Neuronal stem cell (in vitro differentiated cells): ENCODE data around the gene ARL2.

Experiments used
- DNase-seq: peaks from one replicate; pipeline ENCODE4 v3.0.0-alpha.2; 2013; ENCODE audit warnings: low spot score
- H2AFZ ChIP-seq: one replicate; pipeline ENCODE4 v1.6.1; 2013; ENCODE audit warnings: mild to moderate bottlenecking, low read length, inconsistent platforms
- H2AK5ac ChIP-seq: 2 replicates; pipeline ENCODE4 v1.6.1; 2013; ENCODE audit warnings: low read depth, mild to moderate bottlenecking, inconsistent platforms, low read length, moderate library complexity, mixed read lengths
- H2BK120ac ChIP-seq: 2 replicates; pipeline ENCODE4 v1.6.1; 2013; ENCODE audit warnings: low read depth, mild to moderate bottlenecking, inconsistent platforms, low read length, moderate library complexity, mixed read lengths
- H2BK12ac ChIP-seq: one replicate; pipeline ENCODE4 v1.6.1; 2013; ENCODE audit warnings: low read length, inconsistent platforms
- H2BK15ac ChIP-seq: 2 replicates; pipeline ENCODE4 v1.6.1; 2013; ENCODE audit warnings: mild to moderate bottlenecking, low read length, inconsistent platforms, mixed read lengths
- H2BK5ac ChIP-seq: one replicate; pipeline ENCODE4 v1.6.1; 2013; ENCODE audit warnings: inconsistent platforms, mild to moderate bottlenecking, low read length, moderate library complexity
- H3K14ac ChIP-seq: one replicate; pipeline ENCODE4 v1.6.1; 2013; ENCODE audit warnings: low read length, inconsistent platforms
- H3K18ac ChIP-seq: 2 replicates; pipeline ENCODE4 v1.6.1; 2013; ENCODE audit warnings: low read length, inconsistent platforms
- H3K23ac ChIP-seq: 2 replicates; pipeline ENCODE4 v1.6.1; 2013; ENCODE audit warnings: low read depth, mild to moderate bottlenecking, mixed read lengths, low read length, inconsistent platforms; ENCODE audit not compliant: poor library complexity
- H3K27ac ChIP-seq: replicated peaks from 3 replicates; pipeline ENCODE4 v1.5.1; 2013; ENCODE audit warnings: low read length, inconsistent platforms
- H3K27me3 ChIP-seq, 3 experiments: 2 replicates each; pipeline ENCODE4 v1.6.1; 2013; ENCODE audit warnings: low read length in 3 of 3, mild to moderate bottlenecking in 2 of 3, inconsistent platforms in 1 of 3, low read depth in 1 of 3, mixed read lengths in 1 of 3, moderate library complexity in 1 of 3; ENCODE audit not compliant: control insufficient read depth in 3 of 3, insufficient read depth in 3 of 3
- H3K36me3 ChIP-seq, 2 donors: replicated peaks in 1 of 2; 2 replicates each; pipeline ENCODE4 v1.6.1; 2013; ENCODE audit warnings: low read length in 2 of 2; ENCODE audit not compliant: control insufficient read depth in 2 of 2, insufficient read depth in 2 of 2
- H3K4ac ChIP-seq: 2 replicates; pipeline ENCODE4 v1.6.1; 2013; ENCODE audit warnings: inconsistent platforms, mild to moderate bottlenecking, low read length, moderate library complexity
- H3K4me1 ChIP-seq, 2 donors: 1 replicate in 1 of 2; 2 replicates in 1 of 2; pipeline ENCODE4 v1.6.1; 2013; ENCODE audit warnings: low read length in 2 of 2, low read depth in 1 of 2; ENCODE audit not compliant: control insufficient read depth in 2 of 2, insufficient read depth in 1 of 2
- H3K4me2 ChIP-seq: one replicate; pipeline ENCODE4 v1.6.1; 2013; ENCODE audit warnings: mild to moderate bottlenecking, low read length, inconsistent platforms; ENCODE audit not compliant: insufficient read depth, poor library complexity, severe bottlenecking
- H3K4me3 ChIP-seq, 2 donors: 2 replicates each; pipeline ENCODE4 v1.5.1; 2013; ENCODE audit warnings: low read length in 2 of 2, mild to moderate bottlenecking in 2 of 2, inconsistent platforms in 1 of 2, moderate library complexity in 1 of 2
- H3K79me1 ChIP-seq: one replicate; pipeline ENCODE4 v1.6.1; 2013; ENCODE audit warnings: low read depth, mild to moderate bottlenecking, inconsistent platforms, low read length, moderate library complexity
- H3K9ac ChIP-seq: one replicate; pipeline ENCODE4 v1.6.1; 2013; ENCODE audit warnings: mild to moderate bottlenecking, low read depth, low read length, inconsistent platforms; ENCODE audit not compliant: poor library complexity
- H3K9me3 ChIP-seq, 2 donors: replicated peaks in 1 of 2; 2 replicates each; pipeline versions ENCODE3 to v1.6.1; 2013; ENCODE audit warnings: low read length in 2 of 2, mild to moderate bottlenecking in 2 of 2, inconsistent platforms in 1 of 2, low read depth in 1 of 2, mixed read lengths in 1 of 2, moderate library complexity in 1 of 2; ENCODE audit not compliant: control insufficient read depth in 2 of 2, insufficient read depth in 1 of 2
- H4K8ac ChIP-seq: one replicate; pipeline ENCODE4 v1.6.1; 2013; ENCODE audit warnings: low read depth, mild to moderate bottlenecking, inconsistent platforms, low read length, moderate library complexity
- H4K91ac ChIP-seq: one replicate; pipeline ENCODE4 v1.6.1; 2013; ENCODE audit warnings: low read length, low read depth, mild to moderate bottlenecking, inconsistent platforms; ENCODE audit not compliant: poor library complexity
- WGBS, 2 donors: extraction: QIAGEN DNeasy Blood & Tissue Kit; methylation state at CpG; one replicate each; pipeline ENCODE4 v1.1.7; 2013; ENCODE audit warnings: missing lambda C conversion rate in 2 of 2, mixed read lengths in 1 of 2; ENCODE audit not compliant: insufficient read length in 2 of 2, insufficient replicate concordance in 1 of 2; ENCODE audit errors: extremely low coverage in 2 of 2; 5-methylcytosine and 5-hydroxymethylcytosine counted together

Gene ARL2

GRCh38 chr11:64987998-64988854 lies 25.7 kb upstream of the ARL2 start:
- no peak overlapping the region for H2BK12ac ChIP-seq
- no peak overlapping the region for H2BK120ac ChIP-seq
- H3K4me3 ChIP-seq, result no peak overlapping the region
- H3K27me3 ChIP-seq, result no peaks in the 10 kb centered on the region
- H2AFZ ChIP-seq, result peak overlapping the region; percentile 18
- no peak overlapping the region for H3K14ac ChIP-seq
- H3K27ac ChIP-seq, result no peak overlapping the region
- H3K79me1 ChIP-seq, result no peaks in the 10 kb centered on the region
- H3K23ac ChIP-seq, result no peak overlapping the region
- no peak overlapping the region for H4K91ac ChIP-seq
- no peak overlapping the region for H2AK5ac ChIP-seq
- no CpG with 5 or more reads among the region's 6 CpGs for WGBS, 2 donors
- peak overlapping the region; percentile 42 for H2BK5ac ChIP-seq
- H3K4me2 ChIP-seq, result no peak overlapping the region
- no peaks in the 10 kb centered on the region for H3K9me3 ChIP-seq
- no peak overlapping the region for H3K4ac ChIP-seq
- H3K9ac ChIP-seq, result no peak overlapping the region
- DNase-seq, result no peak
- no peak overlapping the region for H2BK15ac ChIP-seq
- no peaks in the 10 kb centered on the region for H3K36me3 ChIP-seq
- H3K4me1 ChIP-seq, result peaks cover 0 to 6% of the 10 kb centered on the region in 2 donors
- H3K18ac ChIP-seq, result no peak overlapping the region
- no peak overlapping the region for H4K8ac ChIP-seq

GRCh38 chr11:64989416-64989815 lies 24.5 kb upstream of the ARL2 start:
- Histone ChIP-seq H3K36me3 (no peaks in the 10 kb centered on the region), H3K23ac (peak overlapping the region; percentile 27), H3K14ac (no peak overlapping the region), H3K27me3 (peaks cover 0 to 3% (median 0%) of the 10 kb centered on the region in 3 experiments), H3K18ac (peak overlapping the region; percentile 89), H3K27ac (no peak overlapping the region), H3K4me2 (no peak overlapping the region), H2BK12ac (no peak overlapping the region), H3K4ac (no peak overlapping the region), H4K91ac (no peak overlapping the region), H2AFZ (peak overlapping the region; percentile 57), H3K4me1 (peaks cover 0 to 6% of the 10 kb centered on the region in 2 donors), H2BK5ac (peak overlapping the region; percentile 42), H3K4me3 (no peak overlapping the region), H2AK5ac (peak overlapping the region; percentile 33), H2BK15ac (no peak overlapping the region), H3K9ac (no peak overlapping the region), H3K9me3 (no peaks in the 10 kb centered on the region), H3K79me1 (no peaks in the 10 kb centered on the region), H2BK120ac (no peak overlapping the region), H4K8ac (no peak overlapping the region)
- no peak for DNase-seq
- no CpG with 5 or more reads among the region's 13 CpGs for WGBS, 2 donors

DNA sequence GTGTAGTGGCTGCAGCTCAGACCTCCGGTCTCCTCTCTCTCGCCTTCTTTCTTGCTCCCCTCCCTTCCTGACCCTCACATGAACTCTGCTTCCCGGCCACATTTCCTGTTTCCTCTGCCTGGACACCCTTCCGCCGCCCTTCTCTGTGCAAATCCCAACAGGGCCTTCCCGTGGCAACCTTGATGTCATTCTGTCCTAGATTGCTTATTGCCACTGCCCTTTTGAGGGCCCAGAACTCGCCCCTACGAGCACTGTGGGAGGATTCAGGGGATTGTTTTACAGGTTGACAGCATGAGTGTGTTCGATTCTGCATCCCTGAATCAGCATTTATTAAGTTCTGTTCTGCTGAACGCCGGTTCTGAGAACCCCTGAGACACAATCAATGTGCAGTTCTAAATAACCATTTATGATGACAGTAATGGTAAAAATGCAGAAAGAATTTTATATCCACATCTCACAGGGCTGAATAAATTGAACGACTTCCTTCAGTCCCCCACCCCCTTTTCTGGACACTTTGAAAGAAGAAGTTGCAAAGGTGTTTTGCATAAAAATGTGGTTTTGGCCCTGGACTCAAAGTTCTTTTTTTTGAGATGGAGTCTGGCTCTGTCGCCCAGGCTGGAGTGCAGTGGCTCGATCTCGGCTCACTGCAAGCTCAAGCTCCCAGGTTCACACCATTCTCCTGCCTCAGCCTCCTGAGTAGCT lies 23.6 kb upstream of the ARL2 start:
- no peak overlapping the region for H3K4me3 ChIP-seq
- H3K23ac ChIP-seq, result no peak overlapping the region
- no peak overlapping the region for H2AK5ac ChIP-seq
- H2BK12ac ChIP-seq, result no peak overlapping the region
- no peak overlapping the region for H3K27ac ChIP-seq
- H2BK5ac ChIP-seq, result no peak overlapping the region
- no peak overlapping the region for H3K14ac ChIP-seq
- H2AFZ ChIP-seq, result peak overlapping the region; percentile 57
- peak overlapping the region; percentile 27 for H4K91ac ChIP-seq
- no peaks in the 10 kb centered on the region for H3K79me1 ChIP-seq
- peaks cover 0 to 6% of the 10 kb centered on the region in 2 donors for H3K4me1 ChIP-seq
- H2BK15ac ChIP-seq, result no peak overlapping the region
- H3K4ac ChIP-seq, result no peak overlapping the region
- H3K9ac ChIP-seq, result no peak overlapping the region
- DNase-seq, result no peak
- no peak overlapping the region for H3K18ac ChIP-seq
- H2BK120ac ChIP-seq, result no peak overlapping the region
- H4K8ac ChIP-seq, result no peak overlapping the region
- no peaks in the 10 kb centered on the region for H3K9me3 ChIP-seq
- WGBS, 2 donors, result no CpG with 5 or more reads among the region's 15 CpGs
- no peaks in the 10 kb centered on the region for H3K36me3 ChIP-seq
- H3K4me2 ChIP-seq, result no peak overlapping the region
- H3K27me3 ChIP-seq, result peaks cover 0 to 4% (median 0%) of the 10 kb centered on the region in 3 experiments

GRCh38 chr11:64994318-64994717 lies 19.6 kb upstream of the ARL2 start:
- no CpG with 5 or more reads among the region's 7 CpGs for WGBS, 2 donors
- no peak overlapping the region for H4K8ac ChIP-seq
- no peaks in the 10 kb centered on the region for H3K36me3 ChIP-seq
- no peak overlapping the region for H3K4me2 ChIP-seq
- H3K27me3 ChIP-seq, result peaks cover 0 to 4% (median 0%) of the 10 kb centered on the region in 3 experiments
- no peak overlapping the region for H3K4ac ChIP-seq
- no peak overlapping the region for H3K4me3 ChIP-seq
- no peak overlapping the region for H4K91ac ChIP-seq
- peaks cover 4 to 10% of the 10 kb centered on the region in 2 donors for H3K4me1 ChIP-seq
- no peak overlapping the region for H3K9ac ChIP-seq
- H2AK5ac ChIP-seq, result no peak overlapping the region
- H2BK120ac ChIP-seq, result no peak overlapping the region
- H2BK15ac ChIP-seq, result no peak overlapping the region
- H3K23ac ChIP-seq, result no peak overlapping the region
- H3K14ac ChIP-seq, result no peak overlapping the region
- H3K27ac ChIP-seq, result no peak overlapping the region
- no peak overlapping the region for H2BK12ac ChIP-seq
- no peaks in the 10 kb centered on the region for H3K79me1 ChIP-seq
- no peak for DNase-seq
- H2BK5ac ChIP-seq, result no peak overlapping the region
- no peaks in the 10 kb centered on the region for H3K9me3 ChIP-seq
- no peak overlapping the region for H2AFZ ChIP-seq
- H3K18ac ChIP-seq, result no peak overlapping the region
